ENCODE data around the gene EID3. TPM values are rescaled to one million over a fixed set of nuclear protein-coding genes. Genes with fewer than 3 reads are reported as not detected.
"Not testable (repeated sequence)": the region's sequence is repeated elsewhere in the genome, so short reads cannot be mapped to it uniquely, and the experiment has no call there.

Gene EID3
- total RNA-seq, 4 donors from 2014 or later = 11.2 to 44.4 (median 19.6) TPM

DNA sequence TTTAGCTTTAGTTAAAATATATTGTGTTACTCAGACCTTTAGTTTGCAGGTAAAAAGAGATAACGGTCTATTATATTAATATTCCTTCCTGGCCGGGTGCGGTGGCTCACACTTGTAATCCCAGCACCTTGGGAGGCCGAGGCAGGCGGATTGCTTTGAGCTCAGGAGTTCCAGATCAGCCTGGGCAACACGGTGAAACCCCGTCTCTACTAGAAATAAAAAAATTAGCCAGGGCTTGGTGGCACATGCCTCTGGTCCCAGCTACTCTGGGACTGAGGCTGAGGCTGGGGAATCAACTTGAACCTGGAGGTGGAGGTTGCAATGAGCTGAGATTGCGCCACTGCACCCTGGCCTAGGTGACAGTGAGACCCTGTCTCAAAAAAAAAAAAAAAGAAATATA lies 13.2 kb upstream of the EID3 start:
- DNase-seq (ENCODE audit: low spot score) (no peak), ATAC-seq (ENCODE audit: low FRiP score) (no peak)
- TF ChIP-seq, protein P1, sequence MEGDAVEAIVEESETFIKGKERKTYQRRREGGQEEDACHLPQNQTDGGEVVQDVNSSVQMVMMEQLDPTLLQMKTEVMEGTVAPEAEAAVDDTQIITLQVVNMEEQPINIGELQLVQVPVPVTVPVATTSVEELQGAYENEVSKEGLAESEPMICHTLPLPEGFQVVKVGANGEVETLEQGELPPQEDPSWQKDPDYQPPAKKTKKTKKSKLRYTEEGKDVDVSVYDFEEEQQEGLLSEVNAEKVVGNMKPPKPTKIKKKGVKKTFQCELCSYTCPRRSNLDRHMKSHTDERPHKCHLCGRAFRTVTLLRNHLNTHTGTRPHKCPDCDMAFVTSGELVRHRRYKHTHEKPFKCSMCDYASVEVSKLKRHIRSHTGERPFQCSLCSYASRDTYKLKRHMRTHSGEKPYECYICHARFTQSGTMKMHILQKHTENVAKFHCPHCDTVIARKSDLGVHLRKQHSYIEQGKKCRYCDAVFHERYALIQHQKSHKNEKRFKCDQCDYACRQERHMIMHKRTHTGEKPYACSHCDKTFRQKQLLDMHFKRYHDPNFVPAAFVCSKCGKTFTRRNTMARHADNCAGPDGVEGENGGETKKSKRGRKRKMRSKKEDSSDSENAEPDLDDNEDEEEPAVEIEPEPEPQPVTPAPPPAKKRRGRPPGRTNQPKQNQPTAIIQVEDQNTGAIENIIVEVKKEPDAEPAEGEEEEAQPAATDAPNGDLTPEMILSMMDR (IDR thresholded peaks at IDR 0.05) = no peak

DNA sequence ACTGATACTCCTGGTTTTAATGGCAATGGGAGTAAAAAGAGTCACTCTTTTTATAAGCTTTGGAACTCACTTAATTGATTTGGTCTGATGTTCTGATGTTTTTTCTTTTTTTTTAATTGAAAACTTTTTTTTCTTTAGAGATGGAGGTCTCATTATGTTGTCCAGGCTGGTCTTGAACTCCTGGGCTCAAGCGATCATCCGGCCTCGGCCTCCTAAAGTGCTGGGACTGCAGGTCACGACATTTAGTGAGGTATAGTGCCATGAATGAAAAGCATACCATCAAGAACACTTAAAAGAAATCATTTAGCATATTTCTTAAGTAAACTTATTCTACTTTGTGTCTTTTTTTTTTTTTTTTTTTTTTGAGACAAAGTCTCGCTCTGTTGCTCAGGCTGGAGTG lies 12.7 kb upstream of the EID3 start:
- TF ChIP-seq, protein P1 (IDR thresholded peaks at IDR 0.05) = no peak
- DNase-seq (ENCODE audit: low spot score) (no peak), ATAC-seq (ENCODE audit: low FRiP score) (no peak)

DNA sequence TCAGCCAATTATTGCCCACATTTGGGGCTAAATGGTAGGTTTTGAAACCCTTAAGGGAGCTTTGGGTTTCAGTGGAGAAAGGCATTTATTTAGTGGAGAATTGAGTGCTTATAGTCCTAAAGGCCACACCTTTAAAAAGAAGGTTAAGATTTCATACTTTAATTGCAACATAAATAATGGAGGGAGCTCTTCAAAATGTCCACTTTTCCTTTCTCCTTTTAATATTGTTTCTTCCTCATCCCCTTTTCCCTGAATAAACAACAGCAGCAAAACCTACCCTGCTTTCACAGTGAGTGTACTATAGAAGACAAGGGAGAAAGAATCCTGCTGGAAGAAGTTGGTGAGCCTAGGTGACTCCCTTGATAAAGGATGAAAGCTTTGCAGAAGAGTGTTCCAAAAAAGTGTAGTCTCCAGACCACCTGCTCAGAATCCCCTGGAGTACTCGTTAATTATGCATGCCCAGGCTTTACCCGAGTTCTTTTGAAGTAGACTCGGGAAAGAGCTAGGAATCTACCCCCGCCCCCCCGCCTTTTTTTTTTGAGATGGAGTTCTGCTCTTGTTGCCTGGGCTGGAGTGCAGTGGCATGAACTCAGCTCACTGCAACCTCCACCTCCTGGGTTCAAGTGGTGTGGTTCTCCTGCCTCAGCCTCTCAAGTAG lies 11.5 kb upstream of the EID3 start:
- no peak for DNase-seq (ENCODE audit: low spot score)
- no peak for ATAC-seq (ENCODE audit: low FRiP score)
- TF ChIP-seq, protein P1 (IDR thresholded peaks at IDR 0.05) = no peak

DNA sequence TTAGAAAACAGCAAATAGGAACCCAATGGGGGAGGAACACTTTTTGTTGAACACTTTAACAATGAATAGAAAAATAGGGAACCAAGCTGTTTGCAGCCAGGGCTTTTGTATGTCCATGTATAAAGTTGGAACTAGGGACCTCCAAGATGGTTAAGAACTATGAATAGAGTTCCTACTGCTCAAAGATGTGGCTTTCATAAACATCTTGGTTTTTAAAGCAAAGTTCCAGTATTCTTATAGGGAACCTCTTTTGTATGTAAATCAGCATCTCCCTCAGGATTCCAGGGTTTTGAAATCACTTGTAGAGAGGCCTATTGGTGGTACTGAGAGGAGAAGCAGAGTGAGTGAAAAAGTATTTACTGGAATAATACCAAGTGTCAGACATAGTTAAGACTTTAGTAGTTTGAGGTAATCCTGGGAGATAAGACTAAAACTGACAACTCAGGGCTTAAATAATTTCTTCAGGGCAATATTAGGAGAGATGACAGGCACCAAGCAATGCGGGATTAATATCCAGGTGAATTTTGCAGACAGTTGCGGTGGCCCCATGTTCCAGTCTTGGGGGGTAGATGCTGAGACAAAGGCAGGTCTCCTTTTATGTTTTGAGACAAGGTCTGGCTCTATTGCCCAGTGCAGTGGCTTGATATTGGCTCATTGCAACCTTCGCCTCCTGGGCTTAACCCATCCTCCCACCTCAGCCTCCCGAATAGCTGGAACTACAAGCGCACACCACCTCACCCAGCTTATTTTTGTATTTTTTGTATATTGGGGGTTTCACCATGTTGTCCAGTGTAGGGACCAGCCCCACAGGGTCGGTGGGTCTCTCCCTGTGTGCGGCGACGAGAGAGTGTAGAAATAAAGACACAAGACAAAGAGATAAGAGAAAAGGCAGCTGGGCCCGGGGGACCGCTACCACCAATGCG lies 10.4 kb upstream of the EID3 start:
- ATAC-seq (ENCODE audit: low FRiP score) (no peak), DNase-seq (ENCODE audit: low spot score) (no peak)
- TF ChIP-seq, protein P1 (IDR thresholded peaks at IDR 0.05) = no peak

DNA sequence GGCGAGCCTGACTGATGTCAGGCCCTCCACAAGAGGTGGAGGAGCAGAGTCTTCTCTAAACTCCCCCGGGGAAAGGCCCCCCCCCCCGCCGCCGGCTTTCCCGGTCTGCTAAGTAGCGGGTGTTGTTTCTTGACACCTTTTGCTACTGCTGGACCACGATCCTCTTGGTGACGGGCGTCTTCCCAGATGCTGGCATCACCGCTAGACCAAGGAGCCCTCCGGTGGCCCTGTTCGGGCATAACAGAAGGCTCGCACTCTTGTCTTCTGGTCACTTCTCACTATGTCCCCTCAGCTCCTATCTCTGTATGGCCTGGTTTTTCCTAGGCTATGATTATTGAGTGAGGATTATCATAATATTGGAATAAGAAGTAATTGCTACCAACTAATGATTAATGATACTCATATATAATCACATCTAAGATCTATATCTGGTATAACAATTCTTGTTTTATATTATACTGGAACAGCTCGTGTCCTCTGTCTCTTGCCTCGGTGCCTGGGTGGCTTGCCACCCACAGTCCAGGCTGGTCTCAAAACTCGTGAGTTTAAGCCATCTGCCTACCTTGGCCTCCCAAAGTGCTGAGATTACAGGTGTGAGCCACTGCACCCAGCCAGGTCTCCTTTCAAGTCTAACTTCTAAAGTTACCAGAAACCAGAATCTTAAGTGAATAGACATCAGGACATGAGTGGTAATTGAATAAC lies 9.2 kb upstream of the EID3 start:
- not testable (repeated sequence) for ATAC-seq (ENCODE audit: low FRiP score); DNase-seq (ENCODE audit: low spot score)

DNA sequence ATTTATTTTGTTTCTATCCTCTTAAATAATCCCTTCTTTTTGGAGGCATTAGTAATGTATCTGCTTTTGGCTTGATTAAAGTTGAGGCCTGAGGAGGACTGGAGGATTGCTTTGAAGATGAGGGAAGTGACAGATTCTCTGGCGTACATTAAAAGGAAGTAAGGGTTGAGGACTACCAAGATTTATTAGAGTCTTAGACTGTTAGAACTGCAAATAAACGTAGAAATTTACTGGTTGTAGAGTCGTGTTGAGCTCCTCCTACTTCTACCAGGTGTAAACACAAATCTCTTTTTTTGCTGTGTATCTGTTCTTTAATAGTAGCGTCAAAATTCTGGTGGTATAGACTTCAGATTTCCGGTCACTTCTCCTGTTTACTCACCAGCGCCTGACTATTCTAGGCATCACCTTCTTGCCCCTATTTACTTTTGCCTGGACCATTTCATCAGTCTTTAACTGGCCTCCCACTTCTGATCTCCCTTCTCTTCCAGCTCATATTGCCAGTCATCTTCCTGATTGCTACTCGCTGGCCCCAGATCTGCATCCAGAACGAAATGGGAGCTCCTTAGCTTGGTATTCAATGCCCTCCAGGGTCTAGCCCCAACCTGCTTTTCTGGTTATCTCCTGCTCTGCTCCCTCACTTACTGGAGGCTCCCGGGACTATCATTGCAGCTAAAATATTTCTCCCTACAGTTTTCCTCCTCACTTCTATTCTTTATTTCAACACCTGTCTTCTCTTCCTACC lies 8.4 kb upstream of the EID3 start:
- ATAC-seq (ENCODE audit: low FRiP score) (no peak), DNase-seq (ENCODE audit: low spot score) (no peak)
- TF ChIP-seq, protein P1 (IDR thresholded peaks at IDR 0.05) = no peak

DNA sequence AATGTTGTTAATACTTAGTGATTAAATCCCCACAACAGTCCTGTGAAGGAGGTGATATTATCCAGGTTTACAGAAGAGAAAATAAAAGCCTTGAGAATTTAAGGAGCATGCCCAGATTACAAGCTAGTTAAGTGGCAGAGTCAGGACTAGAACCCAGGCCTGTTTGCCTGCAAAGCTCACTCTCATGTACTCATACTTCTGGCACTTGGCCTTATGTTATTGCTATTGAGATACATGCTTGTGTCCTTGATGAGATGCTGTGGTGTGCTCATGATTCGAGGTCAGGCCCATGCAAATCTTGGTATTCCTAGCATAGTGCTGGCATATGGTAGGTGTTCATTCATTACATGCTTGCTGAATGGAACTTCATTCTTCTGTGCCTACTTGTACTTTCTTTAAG lies 7.6 kb upstream of the EID3 start:
- no peak for DNase-seq (ENCODE audit: low spot score)
- TF ChIP-seq, protein P1 (IDR thresholded peaks at IDR 0.05) = no peak
- no peak for ATAC-seq (ENCODE audit: low FRiP score)

All from omental fat pad (tissue), 4 donors.